Karpas-422 (cell line): ENCODE data around the gene PPP1R18. TPM values are rescaled to one million over a fixed set of nuclear protein-coding genes. Genes with fewer than 3 reads are reported as not detected.

Experiments
- DNase-seq: peaks from one replicate; pipeline ENCODE4 v3.0.0-alpha.2; 2015
- H2AFZ ChIP-seq: fragments of 200-600 bp; sonication (generic); 2 replicates; pipeline ENCODE4 v1.6.1; 2014; ENCODE audit warnings: antibody characterized with exemption, low read length, mixed read lengths
- H3K27ac ChIP-seq: fragments of 200-600 bp; sonication (generic); 2 replicates; pipeline ENCODE4 v1.5.1; 2014; ENCODE audit warnings: mild to moderate bottlenecking, low read length, moderate library complexity
- H3K27me3 ChIP-seq: fragments of 200-600 bp; sonication (generic); 2 replicates; pipeline ENCODE4 v1.6.1; 2014; ENCODE audit warnings: low read length, mixed read lengths
- H3K36me3 ChIP-seq: fragments of 200-600 bp; sonication (generic); 2 replicates; pipeline ENCODE4 v1.6.1; 2014; ENCODE audit warnings: low read length, mixed read lengths; ENCODE audit not compliant: insufficient read depth
- H3K4me1 ChIP-seq: fragments of 200-600 bp; sonication (generic); 2 replicates; pipeline ENCODE4 v1.6.1; 2014; ENCODE audit warnings: mild to moderate bottlenecking, low read length, mixed read lengths
- H3K4me2 ChIP-seq: fragments of 200-600 bp; sonication (generic); 2 replicates; pipeline ENCODE4 v1.6.1; 2014; ENCODE audit warnings: low read length, low read depth, mild to moderate bottlenecking; ENCODE audit not compliant: poor library complexity, severe bottlenecking
- H3K4me3 ChIP-seq: fragments of 200-600 bp; sonication (generic); 2 replicates; pipeline ENCODE4 v1.5.1; 2014; ENCODE audit warnings: mild to moderate bottlenecking, antibody characterized with exemption, low read length, mixed read lengths
- H3K79me2 ChIP-seq: fragments of 200-600 bp; sonication (generic); 2 replicates; pipeline ENCODE4 v1.6.1; 2014; ENCODE audit warnings: mild to moderate bottlenecking, low read length, mixed read lengths
- H3K9ac ChIP-seq: fragments of 200-600 bp; sonication (generic); 2 replicates; pipeline ENCODE4 v1.6.0; 2014; ENCODE audit warnings: low read length
- H3K9me2 ChIP-seq: fragments of 200-600 bp; sonication (generic), shearing (Covaris generic); replicated peaks from 2 replicates; pipeline ENCODE4 v1.6.0; 2014; ENCODE audit warnings: mild to moderate bottlenecking, low read length, moderate library complexity; ENCODE audit not compliant: insufficient read depth
- H3K9me3 ChIP-seq: fragments of 300-700, 200-600 bp; sonication (generic); 2 replicates; pipeline ENCODE4 v1.6.1; 2014; ENCODE audit warnings: low read length, mixed read lengths
- H4K20me1 ChIP-seq: fragments of 200-600 bp; sonication (generic); 2 replicates; pipeline ENCODE4 v1.6.1; 2014; ENCODE audit warnings: mild to moderate bottlenecking, antibody characterized with exemption, low read length, low read depth; ENCODE audit not compliant: insufficient read depth
- small RNA-seq: library from RNA; depleted of rRNA; stranded (forward); fragments of <200 nt; gene quantifications from one replicate; pipeline ENCODE3, GENCODE V24; 2014
- total RNA-seq: library from RNA; depleted of rRNA; stranded (reverse); fragments of >200 nt; shearing (Covaris generic); gene quantifications from 2 replicates; pipeline ENCODE4 v1.2.3, GENCODE V29; 2014; ENCODE audit warnings: low replicate concordance; rRNA removed

Gene PPP1R18
- total RNA-seq, 1 experiment from 2014 or later, result 69.8 TPM

DNA sequence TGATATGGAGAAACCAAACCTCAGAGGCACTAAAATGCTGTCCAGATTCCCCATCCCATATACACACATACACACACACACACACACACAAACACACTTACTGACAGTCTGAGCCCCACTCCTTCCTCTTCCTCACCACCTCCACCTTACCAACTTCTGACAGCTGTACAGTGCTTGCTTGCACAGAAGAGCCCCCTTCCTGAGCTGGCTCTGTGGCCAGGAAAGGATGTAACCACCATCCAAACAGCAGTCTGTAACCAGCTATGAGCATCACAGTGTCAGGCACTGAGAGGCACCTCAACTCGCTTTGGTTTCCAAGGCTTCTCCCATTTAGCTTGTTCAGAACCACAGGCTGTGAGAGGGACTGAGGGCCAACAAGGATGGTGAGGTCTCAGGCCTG, 45.4 kb downstream of the PPP1R18 start:
- DNase-seq, result no peak
- no peak overlapping the region for H3K4me2 ChIP-seq
- no peak overlapping the region for H3K4me3 ChIP-seq
- H3K27ac ChIP-seq, result no peak overlapping the region
- no peaks in the 10 kb centered on the region for H3K36me3 ChIP-seq
- peaks cover 8% of the 10 kb centered on the region for H3K4me1 ChIP-seq
- peaks cover 23% of the 10 kb centered on the region for H3K79me2 ChIP-seq
- no peaks in the 10 kb centered on the region for H3K9me3 ChIP-seq
- H3K9ac ChIP-seq, result no peak overlapping the region
- peaks cover 5% of the 10 kb centered on the region; the same call in 1 of the 2 replicates for H4K20me1 ChIP-seq
- H3K9me2 ChIP-seq, result no peaks in the 10 kb centered on the region
- no peaks in the 10 kb centered on the region for H3K27me3 ChIP-seq
- H2AFZ ChIP-seq, result no peak overlapping the region

DNA sequence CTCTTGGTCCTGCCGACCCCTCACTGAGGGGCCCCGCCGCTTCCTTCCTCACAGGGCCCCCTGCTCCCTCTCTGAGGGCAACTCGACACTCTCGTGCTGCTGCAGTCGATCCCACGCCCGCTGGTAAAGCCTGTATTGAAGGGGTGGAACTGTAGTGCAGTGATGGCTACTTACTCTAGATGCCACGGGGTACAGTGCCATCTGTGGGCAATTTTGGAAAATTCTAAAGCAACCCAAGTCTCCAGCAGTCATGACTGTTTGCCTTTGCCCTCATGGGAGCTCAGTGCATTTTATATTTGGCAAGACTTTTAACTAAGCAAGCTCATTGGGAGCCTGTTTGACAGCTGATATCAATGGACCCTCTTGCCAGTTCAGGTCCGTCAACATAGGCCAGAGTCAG, 46.0 kb downstream of the PPP1R18 start:
- H3K9ac ChIP-seq, result no peak overlapping the region
- no peaks in the 10 kb centered on the region for H3K27me3 ChIP-seq
- H2AFZ ChIP-seq, result no peak overlapping the region
- H3K36me3 ChIP-seq, result no peaks in the 10 kb centered on the region
- no peak overlapping the region for H3K27ac ChIP-seq
- H3K9me2 ChIP-seq, result no peaks in the 10 kb centered on the region
- DNase-seq, result peak; percentile 51
- peaks cover 3% of the 10 kb centered on the region; the same call in 1 of the 2 replicates for H3K4me1 ChIP-seq
- no peak overlapping the region for H3K4me3 ChIP-seq
- H3K9me3 ChIP-seq, result no peaks in the 10 kb centered on the region
- no peaks in the 10 kb centered on the region for H4K20me1 ChIP-seq
- no peak overlapping the region for H3K4me2 ChIP-seq
- peaks cover 17% of the 10 kb centered on the region for H3K79me2 ChIP-seq

DNA sequence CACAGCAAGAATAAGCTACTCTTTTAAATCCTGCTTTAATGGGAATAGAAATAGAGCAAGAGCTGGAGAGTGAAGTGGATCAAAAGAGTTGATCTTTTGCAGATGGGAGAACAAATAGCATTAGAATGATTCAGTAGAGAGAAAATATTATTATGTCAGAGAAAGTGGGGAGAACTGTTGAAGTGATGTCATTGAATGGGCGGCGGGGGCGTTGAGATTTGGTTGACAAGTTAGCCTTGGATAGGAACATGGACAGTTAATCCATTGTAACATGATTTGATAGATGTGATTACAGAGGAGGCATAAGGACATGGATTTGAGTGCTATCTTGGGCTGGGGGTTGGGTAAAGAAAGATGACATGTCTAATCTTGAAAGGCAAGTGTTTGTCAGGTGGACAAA, 50.6 kb downstream of the PPP1R18 start:
- Histone ChIP-seq H4K20me1 (no peaks in the 10 kb centered on the region), H3K9me3 (no peaks in the 10 kb centered on the region), H3K27me3 (no peaks in the 10 kb centered on the region), H3K36me3 (0 out of 2 replicates have a peak, but pooled peaks cover 3% of the 10 kb centered on the region), H3K27ac (no peak overlapping the region), H3K4me2 (no peak overlapping the region), H3K4me3 (no peak overlapping the region), H3K9me2 (no peaks in the 10 kb centered on the region), H3K4me1 (0 out of 2 replicates have a peak, but pooled peaks cover 2% of the 10 kb centered on the region), H3K9ac (no peak overlapping the region), H2AFZ (no peak overlapping the region), H3K79me2 (no peaks in the 10 kb centered on the region; the same call in 1 of the 2 replicates)
- no peak for DNase-seq

DNA sequence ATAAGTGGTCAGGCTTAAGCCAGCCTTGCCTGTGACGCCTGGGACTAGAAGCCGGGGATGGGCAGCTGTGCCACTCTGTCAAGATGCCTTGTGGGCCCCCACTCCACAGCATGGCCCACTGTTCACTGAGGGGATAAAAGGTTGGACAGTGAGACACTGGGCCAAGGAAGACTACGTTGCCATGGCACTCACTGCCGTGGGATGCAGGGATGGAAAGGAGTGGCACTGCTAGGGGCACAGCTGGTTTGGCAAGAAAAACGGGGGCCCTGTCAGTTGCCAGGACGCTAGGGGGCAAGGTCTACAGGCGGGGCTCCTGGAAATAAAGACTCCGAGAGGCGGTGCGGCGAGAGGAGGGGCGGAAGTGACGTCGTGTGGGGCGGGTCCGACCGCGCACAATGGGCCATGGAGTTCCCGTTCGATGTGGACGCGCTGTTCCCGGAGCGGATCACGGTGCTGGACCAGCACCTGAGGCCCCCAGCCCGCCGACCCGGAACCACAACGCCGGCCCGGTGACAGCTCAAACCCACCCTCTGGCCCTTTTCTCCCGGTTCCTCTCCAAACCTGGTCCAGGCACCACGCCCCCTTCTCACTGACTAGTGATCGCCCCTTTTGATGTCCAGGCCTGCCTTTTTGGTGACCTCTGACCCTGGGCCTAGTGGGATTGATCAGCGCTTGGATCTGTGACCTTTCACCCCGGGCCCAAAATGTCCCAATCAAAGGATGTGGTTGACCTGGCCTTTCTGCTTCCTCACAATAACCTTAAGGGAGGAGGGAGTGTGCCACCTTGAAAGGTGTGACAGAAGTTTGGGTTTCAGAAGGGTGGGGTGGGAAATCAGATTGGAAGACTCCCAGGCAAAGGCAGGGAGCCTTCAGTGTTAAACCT, 59.7 kb downstream of the PPP1R18 start, which contains the start of gene ATAT1:
Gene ATAT1, plus strand, starts transcription at position 391 of the 883 bp plus-strand sequence.
- H3K79me2 ChIP-seq, result peaks cover 17% of the 10 kb centered on the region
- peak within 1 kb of the TSS; percentile 97 for H3K9ac ChIP-seq
- DNase-seq, result peak; percentile 95
- no peaks in the 10 kb centered on the region for H3K27me3 ChIP-seq
- H3K9me2 ChIP-seq, result no peaks in the 10 kb centered on the region
- H2AFZ ChIP-seq, result peak within 1 kb of the TSS; percentile 77; the same call in 1 of the 2 replicates
- H3K36me3 ChIP-seq, result peaks cover 15% of the 10 kb centered on the region
- H3K9me3 ChIP-seq, result no peaks in the 10 kb centered on the region
- peak within 1 kb of the TSS; percentile 91 for H3K4me2 ChIP-seq
- H3K27ac ChIP-seq, result peak within 1 kb of the TSS; percentile 53; the same call in 1 of the 2 replicates
- H4K20me1 ChIP-seq, result no peaks in the 10 kb centered on the region
- peak within 1 kb of the TSS; percentile 99 for H3K4me3 ChIP-seq
- H3K4me1 ChIP-seq, result peaks cover 17% of the 10 kb centered on the region

Small RNA genes lying within 50 kb of the gene (small RNA-seq; reads per million reads assigned to genes)
- not detected for gene RF00019

Other genes with a start within 250 kb of the PPP1R18 start
- gene HLA-E, start 197.1 kb downstream of the PPP1R18 start, total RNA-seq, result 306 and 677 TPM in 2 replicates
- 48.6 and 53.9 TPM in 2 replicates for gene GNL1, start 130.2 kb downstream of the PPP1R18 start, total RNA-seq
- gene PRR3, start 129.3 kb downstream of the PPP1R18 start, total RNA-seq, result 14.6 and 30.6 TPM in 2 replicates
- 14.4 and 26.0 TPM in 2 replicates for gene ABCF1, start 115.2 kb downstream of the PPP1R18 start, total RNA-seq
- gene PPP1R10, start 69.4 kb downstream of the PPP1R18 start, total RNA-seq, result 64.3 and 170 TPM in 2 replicates
- 59.2 and 119 TPM in 2 replicates for gene MRPS18B, start 68.8 kb downstream of the PPP1R18 start, total RNA-seq
- gene ATAT1, start 59.8 kb downstream of the PPP1R18 start, total RNA-seq, result 9.6 and 10.3 TPM in 2 replicates
- gene C6orf136, start 39.5 kb downstream of the PPP1R18 start, total RNA-seq, result 5.6 and 10.0 TPM in 2 replicates
- gene DHX16, start 13.6 kb downstream of the PPP1R18 start, total RNA-seq, result 26.5 and 36.1 TPM in 2 replicates
- gene NRM, start 4.3 kb upstream of the PPP1R18 start, total RNA-seq, result 16.9 and 38.1 TPM in 2 replicates
- gene MDC1, start 30.6 kb upstream of the PPP1R18 start, total RNA-seq, result 9.4 and 11.0 TPM in 2 replicates
- gene TUBB, start 33.7 kb upstream of the PPP1R18 start, total RNA-seq, result 403 and 427 TPM in 2 replicates
- 58.2 and 103 TPM in 2 replicates for gene FLOT1, start 56.0 kb upstream of the PPP1R18 start, total RNA-seq
- 0.19 and 0.54 TPM in 2 replicates for gene IER3, start 57.9 kb upstream of the PPP1R18 start, total RNA-seq
- 0.15 and 0.25 TPM in 2 replicates for gene DDR1, start 197.9 kb upstream of the PPP1R18 start, total RNA-seq
- 21.8 and 23.4 TPM in 2 replicates for gene GTF2H4, start 221.6 kb upstream of the PPP1R18 start, total RNA-seq
- 42.3 and 50.2 TPM in 2 replicates for gene VARS2, start 227.6 kb upstream of the PPP1R18 start, total RNA-seq
- gene SFTA2, start 245.5 kb upstream of the PPP1R18 start, total RNA-seq, result not detected in 2 replicates